Activated CD8-positive, alpha-beta memory T cell treated with anti-CD3 and anti-CD28 coated beads, Interleukin-2, amount 50 U/mL, for 1 hour (primary cell): ENCODE results near the gene DBF4B.

Experiments
- DNase-seq: peaks from one replicate; pipeline ENCODE4 v3.0.0-alpha.2; 2020; ENCODE audit errors: extremely low read depth

Gene DBF4B

GRCh38 chr17:44777394-44778348 lies 69.2 kb downstream of the DBF4B start:
- DNase-seq: no peak

GRCh38 chr17:44778656-44779210 lies 70.3 kb downstream of the DBF4B start:
- no peak for DNase-seq

GRCh38 chr17:44779211-44780025 lies 71.0 kb downstream of the DBF4B start:
- DNase-seq: peak; percentile 38

GRCh38 chr17:44780161-44780560 lies 71.7 kb downstream of the DBF4B start:
- no peak for DNase-seq

- DNase-seq: no peak
These were observed 72.5 kb downstream of the DBF4B start for GRCh38 chr17:44780845-44781480.

- no peak for DNase-seq
These were observed 73.3 kb downstream of the DBF4B start for GRCh38 chr17:44781551-44782325.

GRCh38 chr17:44782326-44782850 lies 73.9 kb downstream of the DBF4B start:
- no peak for DNase-seq

GRCh38 chr17:44785921-44786320 lies 77.5 kb downstream of the DBF4B start:
- no peak for DNase-seq

- DNase-seq: no peak
These were observed 78.2 kb downstream of the DBF4B start for GRCh38 chr17:44786551-44787081.

GRCh38 chr17:44787271-44787940 lies 78.9 kb downstream of the DBF4B start:
- no peak for DNase-seq

GRCh38 chr17:44788139-44788538 lies 79.7 kb downstream of the DBF4B start:
- DNase-seq: no peak

GRCh38 chr17:44792276-44792675 lies 83.8 kb downstream of the DBF4B start:
- DNase-seq: no peak

- DNase-seq: no peak
These were observed 85.7 kb downstream of the DBF4B start for GRCh38 chr17:44793885-44794842.

GRCh38 chr17:44794851-44795413 lies 86.5 kb downstream of the DBF4B start:
- DNase-seq: no peak

GRCh38 chr17:44795421-44795820 lies 87.0 kb downstream of the DBF4B start:
- no peak for DNase-seq

- DNase-seq: no peak
These were observed 87.5 kb downstream of the DBF4B start for GRCh38 chr17:44795928-44796327.

GRCh38 chr17:44796731-44797130 lies 88.3 kb downstream of the DBF4B start:
- no peak for DNase-seq

GRCh38 chr17:44797802-44798201 lies 89.3 kb downstream of the DBF4B start:
- DNase-seq: no peak
